GM19324 (cell line): Measurements from ENCODE around the gene SPPL2B.

Experiments
- ATAC-seq: cut with Tn5 transposase; IDR thresholded peaks from one replicate; pipeline ENCODE4 v1.9.1; 2021; ENCODE audit warnings: mild to moderate bottlenecking, moderate library complexity; ENCODE audit not compliant: unreplicated experiment, low FRiP score

The SPPL2B gene

GRCh38 chr19:2296141-2296540 lies 32.3 kb upstream of the SPPL2B start:
- ATAC-seq, result no peak

GRCh38 chr19:2300533-2300932 lies 28.0 kb upstream of the SPPL2B start:
- no peak for ATAC-seq

- no peak for ATAC-seq
These were observed 25.9 kb upstream of the SPPL2B start for GRCh38 chr19:2302319-2303210.

- ATAC-seq, result no peak
These were observed 25.2 kb upstream of the SPPL2B start for GRCh38 chr19:2303211-2303798.

- no peak for ATAC-seq
These were observed 22.8 kb upstream of the SPPL2B start for GRCh38 chr19:2305452-2306280.

GRCh38 chr19:2306281-2306806 lies 22.1 kb upstream of the SPPL2B start:
- ATAC-seq, result no peak

- ATAC-seq, result no peak
These were observed 21.5 kb upstream of the SPPL2B start for GRCh38 chr19:2306971-2307370.

GRCh38 chr19:2307518-2308012 lies 20.9 kb upstream of the SPPL2B start:
- no peak for ATAC-seq

- ATAC-seq, result no peak
These were observed 20.3 kb upstream of the SPPL2B start, which contains the start of gene LINGO3 for GRCh38 chr19:2308114-2308556. Gene LINGO3, minus strand, starts transcription at chr19:2308154. Its CDS starts 16,378 bp downstream, at chr19:2291776.

GRCh38 chr19:2309734-2310362 lies 18.6 kb upstream of the SPPL2B start:
- no peak for ATAC-seq

GRCh38 chr19:2311093-2311492 lies 17.4 kb upstream of the SPPL2B start:
- ATAC-seq, result no peak

- no peak for ATAC-seq
These were observed 15.5 kb upstream of the SPPL2B start for GRCh38 chr19:2312820-2313501.

GRCh38 chr19:2315121-2315817 lies 13.2 kb upstream of the SPPL2B start:
- no peak for ATAC-seq

GRCh38 chr19:2315818-2316353 lies 12.6 kb upstream of the SPPL2B start:
- no peak for ATAC-seq

- no peak for ATAC-seq
These were observed 11.2 kb upstream of the SPPL2B start for GRCh38 chr19:2317300-2317699.

- no peak for ATAC-seq
These were observed 10.7 kb upstream of the SPPL2B start for GRCh38 chr19:2317756-2318155.

GRCh38 chr19:2318923-2319322 lies 9.6 kb upstream of the SPPL2B start:
- no peak for ATAC-seq

- ATAC-seq, result no peak
These were observed 8.9 kb upstream of the SPPL2B start for GRCh38 chr19:2319551-2319950.

GRCh38 chr19:2320049-2320448 lies 8.4 kb upstream of the SPPL2B start:
- no peak for ATAC-seq
